DMS114 treated with DMSO at 0.1 percent for 48 hours (cell line): ENCODE data around the gene PEA15.

ENCODE experiments used
- DNase-seq: peaks from one replicate; lab custom pipeline; 2025; ENCODE audit not compliant: unreplicated experiment; lab: John Stamatoyannopoulos, UW

Gene PEA15, protein sequence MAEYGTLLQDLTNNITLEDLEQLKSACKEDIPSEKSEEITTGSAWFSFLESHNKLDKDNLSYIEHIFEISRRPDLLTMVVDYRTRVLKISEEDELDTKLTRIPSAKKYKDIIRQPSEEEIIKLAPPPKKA

DNA sequence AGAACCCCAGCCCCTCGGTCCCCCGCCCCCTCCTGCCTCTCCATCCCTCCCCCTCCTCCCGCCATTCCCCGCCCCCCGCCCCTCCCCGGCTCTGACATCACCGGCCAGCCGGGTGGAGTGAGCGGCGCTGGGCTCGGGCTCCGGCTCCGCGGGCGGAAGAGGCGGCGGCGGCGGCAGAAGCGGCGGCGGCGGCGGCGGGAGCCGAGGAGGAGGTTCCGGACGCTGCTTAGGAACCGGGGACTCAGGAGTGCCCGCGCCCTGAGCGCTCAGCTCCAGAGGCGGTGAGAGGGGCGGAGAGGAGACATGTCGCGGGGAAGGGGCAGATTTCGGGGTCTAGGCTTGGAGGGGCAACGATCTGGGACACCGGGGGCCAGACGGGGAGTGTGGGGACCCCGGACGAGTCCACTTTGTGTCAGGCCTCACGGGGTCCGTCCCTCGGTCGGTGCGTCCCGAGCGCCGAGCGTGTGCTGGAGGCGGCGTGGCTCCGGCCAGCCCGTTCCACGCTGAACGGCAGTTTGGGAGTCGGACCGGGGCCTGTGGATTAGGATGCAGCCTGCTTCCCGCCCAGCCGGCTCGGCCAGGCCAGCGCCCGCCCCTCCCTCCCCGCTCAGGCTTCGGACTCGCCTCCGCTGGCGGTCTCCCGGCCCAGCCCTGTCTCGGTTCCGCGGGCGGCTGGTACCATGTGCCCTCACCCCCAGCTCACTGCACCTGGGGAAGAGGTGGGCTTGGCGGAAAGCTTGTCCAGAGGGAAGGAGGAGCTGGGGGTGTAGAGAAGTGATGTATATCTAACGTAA is at the start of gene PEA15:
Gene PEA15, plus strand, starts transcription at position 143 of the 794 bp plus-strand sequence. CDS start 6,161 bp downstream, outside the sequence.
- DNase-seq, result peak; percentile 54

DNA sequence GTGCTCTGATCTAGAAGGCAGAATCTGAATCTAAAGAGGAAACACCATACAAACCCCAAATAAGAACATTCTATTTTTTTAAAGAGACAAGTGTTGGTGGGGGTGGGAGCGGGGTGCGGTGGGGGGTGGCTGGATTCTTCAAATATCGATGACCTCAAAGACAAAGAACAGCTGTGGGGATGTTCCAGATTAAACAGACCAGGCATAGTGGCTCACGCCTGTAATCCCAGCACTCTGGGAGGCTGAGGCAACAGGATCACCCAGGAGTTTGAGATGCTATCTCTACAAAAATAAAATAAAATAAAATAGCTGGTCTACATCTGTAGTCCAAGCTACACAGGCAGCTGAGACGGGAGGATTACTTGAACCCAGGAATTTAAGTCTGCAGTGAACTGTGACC is 48.8 kb upstream of the PEA15 start:
- no peak for DNase-seq

DNA sequence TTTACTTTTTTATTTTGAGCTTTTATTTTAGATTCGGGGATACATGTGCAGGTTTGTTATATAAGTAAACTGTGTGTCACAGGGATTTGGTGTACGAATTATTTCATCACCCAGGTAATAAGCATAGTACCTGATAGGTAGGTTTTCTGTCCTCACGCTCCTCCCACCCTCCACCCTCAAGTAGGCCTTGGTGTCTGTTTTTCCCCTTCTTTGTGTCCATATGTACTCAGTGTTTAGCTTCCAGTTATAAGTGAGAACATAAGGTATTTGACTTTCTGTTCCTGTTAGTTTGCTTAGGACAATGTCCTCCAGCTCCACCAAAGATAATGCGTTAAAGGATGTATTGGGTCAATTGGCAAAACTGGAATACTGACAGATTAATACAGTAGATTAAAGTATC is 48.0 kb upstream of the PEA15 start:
- no peak for DNase-seq

DNA sequence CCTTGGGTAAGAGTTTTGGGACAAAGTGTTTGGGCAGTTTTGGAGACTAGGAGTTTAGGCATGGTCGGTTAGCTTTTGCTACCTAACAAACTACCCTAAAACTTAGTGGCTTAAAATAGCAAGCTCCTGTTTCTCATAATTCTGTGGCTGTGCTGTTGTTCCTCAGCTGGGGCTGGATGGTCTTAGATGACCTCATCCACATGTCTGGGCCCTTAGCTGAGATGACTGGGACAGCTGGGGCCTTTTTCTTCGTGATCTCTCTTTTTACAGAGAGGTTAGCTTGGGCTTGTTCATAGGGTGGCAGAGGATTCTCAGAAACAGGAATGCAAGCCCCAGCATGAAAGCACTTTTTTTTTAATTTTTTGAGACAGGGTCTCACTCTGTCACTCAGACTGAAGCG is 47.2 kb upstream of the PEA15 start:
- no peak for DNase-seq

DNA sequence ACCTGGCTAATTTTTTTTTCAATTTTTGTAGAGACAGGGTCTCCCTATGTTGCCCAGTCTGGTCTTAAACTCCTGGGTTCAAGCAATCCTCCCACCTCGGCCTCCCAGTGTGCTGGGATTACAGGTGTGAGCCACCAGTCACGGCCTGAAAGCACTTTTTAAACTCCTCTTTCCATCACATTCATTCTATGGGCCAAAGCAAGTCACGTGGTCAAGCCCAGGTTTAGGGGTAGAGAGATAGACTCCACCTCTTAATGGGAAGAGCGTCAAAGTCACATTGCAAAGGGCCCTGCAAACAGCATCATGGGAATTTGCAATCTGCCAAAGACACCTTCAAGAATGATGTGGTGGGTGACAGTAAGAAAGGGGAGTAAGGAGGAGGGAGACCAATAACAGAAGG is 46.6 kb upstream of the PEA15 start:
- DNase-seq, result no peak

DNA sequence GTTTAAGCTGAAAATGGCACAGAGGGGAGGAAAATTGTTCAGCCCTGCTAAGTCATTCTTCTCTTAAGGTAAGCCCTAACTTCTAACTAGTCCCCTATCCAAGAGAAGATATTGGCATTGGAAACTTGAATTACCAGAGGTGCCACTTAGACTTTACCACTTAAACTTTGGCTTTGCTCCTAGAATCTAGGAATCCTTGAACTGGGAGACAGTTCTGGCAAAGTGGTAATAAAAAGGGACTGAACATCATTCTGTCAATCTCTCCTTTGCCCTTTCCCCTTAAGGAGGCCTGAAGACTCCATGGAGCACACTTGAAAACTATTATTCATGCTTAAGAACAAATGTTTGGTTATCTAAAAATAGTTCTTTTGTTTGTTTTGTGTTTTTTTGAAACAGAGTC is 45.3 kb upstream of the PEA15 start:
- no peak for DNase-seq

DNA sequence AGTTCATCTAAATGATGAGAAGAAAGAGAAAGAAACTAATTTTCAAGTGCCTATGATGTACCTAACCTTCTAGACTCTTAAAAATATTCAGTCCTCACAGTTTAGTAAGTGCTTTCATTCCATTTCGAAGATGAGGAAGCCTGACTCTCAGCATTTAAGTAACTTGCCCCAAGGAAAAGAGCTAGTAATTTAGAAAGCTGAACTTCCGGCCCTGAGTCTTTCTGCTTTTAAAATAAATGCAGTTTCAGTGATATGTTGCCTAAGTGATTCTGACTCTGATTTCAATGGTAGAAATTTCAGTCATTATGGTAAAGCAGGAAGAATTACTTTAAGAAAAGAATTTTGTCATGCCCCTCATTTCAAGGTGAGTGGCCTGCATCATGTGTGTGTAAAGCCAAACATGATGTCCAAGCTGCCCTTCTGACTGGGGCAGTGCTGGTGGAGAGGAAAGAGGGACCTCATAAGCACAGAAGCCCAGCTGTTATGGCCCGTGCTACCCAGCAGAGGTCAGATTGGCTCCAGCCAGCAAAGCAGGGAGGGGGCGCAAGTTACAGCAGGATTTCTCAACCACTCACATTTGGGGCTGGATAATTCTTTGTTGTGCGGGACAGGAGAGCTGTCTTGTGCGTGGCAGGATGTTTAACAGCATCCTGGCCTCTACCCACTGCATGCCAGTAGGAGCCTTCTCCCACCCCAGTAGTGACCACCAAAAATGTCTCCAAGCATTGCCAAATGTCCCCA is 43.0 kb upstream of the PEA15 start:
- DNase-seq, result peak; percentile 29

DNA sequence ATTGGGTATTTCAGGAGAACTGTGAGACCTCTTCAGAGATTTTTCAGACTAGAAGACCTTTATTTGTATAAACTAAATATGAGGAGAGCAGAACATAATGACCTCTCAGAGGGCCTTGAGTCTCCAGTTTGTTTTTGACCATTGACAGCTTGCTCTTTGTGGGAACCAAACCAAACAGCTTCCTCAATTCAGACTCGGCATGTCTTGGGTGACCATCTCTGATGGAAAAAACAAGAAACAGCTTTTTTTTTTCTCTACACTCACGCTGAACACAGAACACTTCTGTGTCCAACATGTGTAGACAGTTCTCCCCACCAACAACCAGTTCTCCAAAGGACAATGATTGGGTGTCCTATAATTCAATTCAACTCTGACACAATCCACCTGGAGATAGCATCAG is 42.3 kb upstream of the PEA15 start:
- no peak for DNase-seq

DNA sequence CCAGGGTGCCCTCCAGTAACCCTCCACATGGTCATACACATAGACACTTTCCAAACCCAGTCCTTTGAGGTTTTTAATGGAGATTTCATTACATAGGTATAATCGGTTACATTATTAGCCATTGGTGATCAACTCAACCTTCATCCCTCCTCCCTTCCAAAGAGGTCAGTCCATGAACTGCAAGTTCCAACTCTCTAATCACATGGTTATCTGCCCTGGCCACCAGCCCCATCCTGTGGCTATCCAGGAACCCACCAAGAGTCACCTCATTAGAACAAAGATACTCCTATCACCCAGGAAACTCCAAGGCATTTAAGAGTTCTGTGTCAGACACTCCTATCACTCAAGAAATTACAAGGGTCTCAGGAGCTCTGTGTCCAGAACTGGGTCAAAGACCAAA is 41.6 kb upstream of the PEA15 start:
- no peak for DNase-seq

DNA sequence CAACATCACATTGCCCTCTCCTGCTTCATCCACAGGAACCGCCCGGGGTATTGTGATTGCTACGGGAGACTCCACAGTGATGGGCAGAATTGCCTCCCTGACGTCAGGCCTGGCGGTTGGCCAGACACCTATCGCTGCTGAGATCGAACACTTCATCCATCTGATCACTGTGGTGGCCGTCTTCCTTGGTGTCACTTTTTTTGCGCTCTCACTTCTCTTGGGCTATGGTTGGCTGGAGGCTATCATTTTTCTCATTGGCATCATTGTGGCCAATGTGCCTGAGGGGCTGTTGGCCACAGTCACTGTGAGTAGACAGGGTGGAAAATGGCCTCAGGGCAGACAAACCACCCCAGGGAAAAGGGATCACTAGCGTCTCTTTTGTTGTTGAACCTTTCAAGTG is 41.1 kb upstream of the PEA15 start:
- DNase-seq, result no peak

DNA sequence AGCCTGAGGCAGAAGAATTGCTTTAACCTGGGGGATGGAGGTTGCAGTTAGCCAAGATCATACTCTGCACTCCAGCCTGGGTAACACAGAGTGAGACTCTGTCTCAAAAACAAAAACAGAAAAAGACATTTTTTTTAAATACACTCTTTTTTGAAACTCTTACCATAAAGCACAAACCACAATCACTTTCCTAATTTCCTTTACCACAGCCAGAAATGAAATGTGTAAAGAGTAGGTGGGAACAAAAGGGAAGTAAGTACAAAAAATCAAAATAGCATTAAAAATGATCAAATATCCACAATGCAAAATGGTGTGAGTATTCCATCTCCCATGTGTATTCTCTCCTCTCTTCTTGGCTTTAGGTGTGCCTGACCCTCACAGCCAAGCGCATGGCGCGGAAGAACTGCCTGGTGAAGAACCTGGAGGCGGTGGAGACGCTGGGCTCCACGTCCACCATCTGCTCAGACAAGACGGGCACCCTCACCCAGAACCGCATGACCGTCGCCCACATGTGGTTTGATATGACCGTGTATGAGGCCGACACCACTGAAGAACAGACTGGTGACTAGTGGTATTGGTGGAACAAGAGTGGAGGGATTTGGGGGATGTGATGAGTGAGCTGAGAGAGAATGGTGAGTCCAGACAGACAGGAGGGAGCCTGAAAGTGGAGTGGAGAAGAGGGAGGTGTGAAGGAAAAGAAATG is 38.9 kb upstream of the PEA15 start:
- no peak for DNase-seq

DNA sequence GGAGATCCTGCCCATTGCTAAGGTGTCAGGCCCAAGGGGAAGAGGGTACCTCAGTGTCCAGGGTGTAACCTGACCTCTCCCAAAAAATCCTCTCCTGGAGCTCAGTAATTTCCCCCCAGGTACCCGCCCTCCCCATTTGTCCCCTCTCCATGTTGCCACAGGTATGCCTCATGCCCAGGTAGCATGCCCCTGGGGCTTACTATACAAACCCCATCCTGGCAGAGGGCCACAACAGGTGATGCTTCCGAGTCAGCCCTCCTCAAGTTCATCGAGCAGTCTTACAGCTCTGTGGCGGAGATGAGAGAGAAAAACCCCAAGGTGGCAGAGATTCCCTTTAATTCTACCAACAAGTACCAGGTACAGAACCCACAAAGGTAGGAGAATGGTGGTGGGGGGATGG is 38.1 kb upstream of the PEA15 start:
- no peak for DNase-seq

DNA sequence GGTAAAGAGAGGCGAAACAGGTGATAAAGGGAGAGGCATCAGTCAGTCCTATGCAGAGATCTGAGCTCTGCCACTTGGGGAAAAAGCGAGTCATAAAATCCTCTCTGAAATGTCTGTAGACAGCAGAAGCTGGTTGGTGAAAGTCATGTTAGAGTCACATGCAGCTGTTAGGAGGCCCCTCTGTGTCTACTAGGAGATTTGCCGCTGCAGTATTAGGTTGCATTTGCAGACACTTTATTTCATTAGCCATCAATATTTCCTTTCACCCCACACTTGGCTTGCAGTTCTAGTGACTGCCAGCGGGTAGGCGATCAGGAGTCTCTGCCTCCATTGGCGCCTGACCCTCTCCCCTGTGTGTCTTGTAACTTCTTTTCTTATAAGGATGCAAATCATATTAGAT is 37.6 kb upstream of the PEA15 start:
- DNase-seq, result no peak

DNA sequence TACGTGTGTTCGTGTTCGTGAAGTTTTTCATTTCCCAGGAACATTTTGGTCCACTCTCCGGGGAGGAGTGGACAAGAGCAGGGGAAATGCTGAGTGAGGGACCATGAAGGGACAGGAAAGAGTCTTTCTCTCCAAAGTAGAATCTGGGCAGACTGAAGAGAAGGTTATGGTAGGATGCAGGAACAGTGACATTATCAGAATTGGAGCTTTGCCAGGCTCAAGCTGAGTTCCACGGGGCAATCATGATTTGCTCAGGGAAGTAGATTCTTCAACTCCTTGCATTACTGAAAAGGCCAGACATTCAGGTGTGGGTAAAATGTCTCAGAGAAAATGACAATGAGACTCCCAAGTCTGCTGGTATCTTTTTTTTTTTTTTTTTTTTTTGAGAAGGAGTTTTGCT is 37.2 kb upstream of the PEA15 start:
- no peak for DNase-seq

DNA sequence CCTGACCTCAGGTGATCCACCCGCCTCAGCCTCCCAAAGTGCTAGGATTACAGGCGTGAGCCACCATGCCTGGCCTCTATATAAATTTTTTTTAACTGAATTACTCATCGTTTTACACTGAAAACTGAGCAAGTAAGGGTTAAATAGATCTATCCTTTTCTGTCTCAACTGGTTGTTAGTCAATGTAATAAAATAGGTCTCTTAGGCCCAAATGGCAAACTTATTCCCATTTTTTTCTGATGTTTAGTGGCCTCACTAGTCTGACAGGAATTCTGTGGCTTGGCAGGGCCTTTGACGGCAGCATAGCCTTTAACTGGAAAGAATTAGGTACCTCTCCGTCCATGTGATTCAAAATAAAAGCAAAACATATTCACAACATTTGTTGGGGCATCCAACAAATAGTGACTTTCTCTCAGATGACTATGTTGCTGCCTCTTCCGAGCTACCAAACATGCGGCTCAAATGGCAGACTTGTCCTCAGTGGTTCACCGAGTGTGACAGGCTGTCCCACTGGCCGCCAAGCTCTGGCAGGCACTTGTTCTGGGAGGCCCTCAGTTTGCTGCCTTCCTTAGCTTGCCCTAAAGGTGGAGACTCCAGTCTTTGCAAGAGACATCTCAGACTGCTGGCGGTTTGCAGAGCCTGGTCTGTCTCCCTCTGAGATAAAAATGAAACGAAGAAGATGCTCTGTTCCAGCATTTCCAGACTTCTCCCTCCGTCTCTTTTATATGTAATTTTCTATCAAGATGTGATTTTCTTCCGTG is 36.4 kb upstream of the PEA15 start:
- DNase-seq, result no peak

DNA sequence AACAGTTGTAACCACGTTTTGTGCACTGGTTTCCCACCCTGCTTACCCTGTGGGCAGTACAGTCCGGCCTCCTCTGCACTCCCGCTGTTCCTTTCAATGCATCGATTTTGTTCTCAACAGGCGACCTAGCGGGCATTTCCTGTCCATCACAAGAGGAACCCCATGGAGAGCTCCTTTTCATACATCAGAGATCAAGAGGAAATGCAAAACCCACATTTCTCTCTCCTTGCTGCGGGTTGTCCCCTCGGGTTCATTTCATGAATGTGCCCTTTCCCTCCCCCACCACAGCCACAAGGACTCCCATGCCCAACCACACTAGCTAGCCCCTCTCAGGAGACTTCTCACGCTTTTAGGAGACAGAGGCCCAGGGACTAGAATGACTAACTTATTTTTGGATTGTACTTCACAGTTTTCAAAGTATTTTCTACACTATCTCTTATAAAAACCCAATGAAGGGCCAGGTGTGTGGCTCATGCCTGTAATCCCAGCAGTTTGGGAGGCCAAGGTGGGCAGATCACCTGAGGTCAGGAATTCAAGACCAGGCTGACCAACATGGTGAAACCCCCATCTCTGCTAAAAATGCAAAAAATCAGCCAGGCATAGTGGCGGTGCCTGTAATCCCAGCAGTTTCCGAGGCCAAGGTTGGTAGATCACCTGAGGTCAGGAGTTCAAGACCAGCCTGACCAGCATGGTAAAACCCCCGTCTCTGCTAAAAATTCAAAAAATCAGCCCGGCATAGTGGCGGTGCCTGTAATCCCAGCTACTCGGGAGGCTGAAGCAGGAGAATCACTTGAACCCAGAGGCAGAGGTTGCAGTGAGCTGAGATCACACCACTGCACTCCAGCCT is 35.4 kb upstream of the PEA15 start:
- no peak for DNase-seq

DNA sequence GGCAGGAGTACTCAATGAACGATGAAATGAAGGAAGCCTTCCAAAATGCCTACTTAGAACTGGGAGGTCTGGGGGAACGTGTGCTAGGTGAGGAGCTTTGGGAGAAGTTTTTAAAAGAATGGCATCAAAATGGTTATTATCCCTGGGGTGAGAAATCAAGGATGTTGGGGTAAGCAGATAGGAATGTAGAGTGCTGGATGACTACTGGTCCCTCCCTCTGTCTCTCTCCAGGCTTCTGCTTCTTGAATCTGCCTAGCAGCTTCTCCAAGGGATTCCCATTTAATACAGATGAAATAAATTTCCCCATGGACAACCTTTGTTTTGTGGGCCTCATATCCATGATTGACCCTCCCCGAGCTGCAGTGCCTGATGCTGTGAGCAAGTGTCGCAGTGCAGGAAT is 33.8 kb upstream of the PEA15 start:
- DNase-seq, result no peak

DNA sequence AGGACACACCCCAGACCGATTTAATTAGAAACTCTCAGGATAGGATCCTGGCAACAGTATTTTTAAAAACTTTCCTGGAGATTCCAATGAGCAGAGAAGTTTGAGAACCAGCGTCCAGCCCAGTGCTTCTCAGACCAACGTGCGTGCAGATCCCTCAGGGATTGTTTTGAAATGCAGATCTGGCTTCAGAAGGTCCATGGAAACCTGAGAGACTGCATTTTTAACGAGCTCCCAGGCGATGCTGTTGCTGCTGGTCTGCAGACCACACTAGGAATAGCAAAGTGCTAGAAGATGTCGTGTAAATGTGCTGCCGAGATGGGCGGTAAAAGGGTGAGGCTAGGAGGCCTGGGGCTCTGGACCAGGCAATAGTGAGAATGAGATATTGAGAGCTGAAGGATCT is 33.2 kb upstream of the PEA15 start:
- DNase-seq, result no peak

DNA sequence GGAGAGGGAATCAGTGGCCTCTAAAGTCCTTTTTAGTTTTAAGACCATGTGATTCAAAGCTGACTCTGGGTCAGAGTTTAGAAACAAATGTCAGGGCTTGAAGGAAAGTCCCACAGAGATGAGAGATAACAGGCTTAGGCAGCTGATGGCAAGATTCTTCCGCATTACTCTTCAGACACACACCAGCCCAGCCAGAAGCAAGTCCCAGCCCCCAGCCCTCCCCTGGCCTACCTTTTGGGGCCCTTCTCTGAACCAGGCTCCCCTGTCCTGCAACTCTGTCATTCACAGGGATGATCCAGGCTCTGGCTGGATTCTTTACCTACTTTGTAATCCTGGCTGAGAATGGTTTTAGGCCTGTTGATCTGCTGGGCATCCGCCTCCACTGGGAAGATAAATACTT is 28.0 kb upstream of the PEA15 start:
- no peak for DNase-seq

DNA sequence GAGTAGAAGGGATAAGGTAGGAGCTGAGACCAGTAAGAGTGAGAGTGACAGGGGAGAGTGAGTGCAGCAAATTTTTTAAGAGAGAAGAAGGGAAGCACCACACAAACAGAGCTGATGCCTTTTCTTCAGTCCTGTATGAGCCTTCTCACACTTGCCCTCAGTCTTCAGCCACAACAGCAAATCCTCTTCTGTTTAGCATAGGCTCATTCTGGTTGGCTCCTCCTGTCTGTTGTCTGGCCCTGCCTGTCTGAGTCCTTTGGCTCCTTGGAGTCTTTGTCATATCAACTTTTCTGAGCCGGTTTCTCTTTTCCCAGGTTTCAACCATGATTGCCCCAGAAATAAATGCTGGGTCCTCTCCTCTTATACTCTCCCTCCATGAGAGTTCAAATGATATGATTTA is 27.5 kb upstream of the PEA15 start:
- no peak for DNase-seq
